GM12878 (cell line): ENCODE results near the gene RO60.

Experiments used
- ATF2 ChIP-seq: IDR thresholded peaks from 2 replicates; pipeline ENCODE4 v1.6.1; 2012; ENCODE audit warnings: low read length, inconsistent platforms
- CTCF ChIP-seq, 3 experiments: IDR thresholded peaks in 2 of 3; conservative IDR thresholded peaks in 1 of 3; 2 replicates each; pipeline ENCODE4 v1.5.1; 2011; ENCODE audit warnings: low read depth in 3 of 3, low read length in 3 of 3, mild to moderate bottlenecking in 3 of 3, control low read depth in 2 of 3, moderate library complexity in 2 of 3, inconsistent platforms in 1 of 3, mixed read lengths in 1 of 3; ENCODE audit not compliant: control insufficient read depth in 2 of 3, insufficient read depth in 1 of 3; ENCODE audit errors: extremely low read depth in 1 of 3
- ETV6 ChIP-seq, 2 experiments: fragments of 450-650 bp in 1 of 2; IDR thresholded peaks in 1 of 2; conservative IDR thresholded peaks in 1 of 2; 2 replicates each; pipeline ENCODE4 v1.6.1; 2014; ENCODE audit warnings: antibody characterized with exemption in 1 of 2, borderline replicate concordance in 1 of 2, low read depth in 1 of 2, mild to moderate bottlenecking in 1 of 2, moderate library complexity in 1 of 2
- NFIC ChIP-seq: IDR thresholded peaks from 2 replicates; pipeline ENCODE4 v1.6.1; 2012; ENCODE audit warnings: low read depth, mild to moderate bottlenecking, inconsistent platforms, low read length, moderate library complexity
- PML ChIP-seq: IDR thresholded peaks from 2 replicates; pipeline ENCODE4 v1.6.1; 2012; ENCODE audit warnings: low read length, inconsistent platforms
- POLR2A ChIP-seq: IDR thresholded peaks from 2 replicates; pipeline ENCODE4 v1.6.1; 2011; ENCODE audit warnings: low read depth, mild to moderate bottlenecking, low read length
- POLR2AphosphoS5 ChIP-seq: IDR thresholded peaks from 2 replicates; pipeline ENCODE4 v1.6.1; 2011; ENCODE audit warnings: mild to moderate bottlenecking, low read length, inconsistent platforms
- REST ChIP-seq: IDR thresholded peaks from 2 replicates; pipeline ENCODE4 v1.6.1; 2012; ENCODE audit warnings: mild to moderate bottlenecking, low read depth, low read length
- SMARCA5 ChIP-seq: fragments of 450-650 bp; IDR thresholded peaks from 2 replicates; pipeline ENCODE4 v1.6.1; 2017; ENCODE audit warnings: mild to moderate bottlenecking
- TAF1 ChIP-seq: IDR thresholded peaks from 2 replicates; pipeline ENCODE4 v1.6.1; 2011; ENCODE audit warnings: mild to moderate bottlenecking, low read depth, low read length, borderline replicate concordance
- TCF12 ChIP-seq: IDR thresholded peaks from 2 replicates; pipeline ENCODE4 v1.6.1; 2011; ENCODE audit warnings: low read depth, mild to moderate bottlenecking, low read length
- TF ChIP-seq, protein P1 (sequence below): fragments of 150-350 bp; IDR thresholded peaks from 2 replicates; pipeline ENCODE4 v1.6.1; 2016; ENCODE audit warnings: low read depth, low read length
- TF ChIP-seq, protein P2 (sequence below): IDR thresholded peaks from 2 replicates; pipeline ENCODE4 v1.6.1; 2012; ENCODE audit warnings: low read depth, low read length, improper control_type of control experiment
- TF ChIP-seq, protein P3 (sequence below): IDR thresholded peaks from 2 replicates; pipeline ENCODE4 v1.6.1; 2012; ENCODE audit warnings: improper control_type of control experiment, low read depth, low read length; ENCODE audit not compliant: insufficient replicate concordance

GRCh38 chr1:193077991-193078390 is 18.6 kb downstream of the RO60 start:
- TF ChIP-seq ETV6 (conservative IDR thresholded peaks at IDR 0.05 in 1 of 2, IDR thresholded peaks at IDR 0.05 in 1 of 2; ENCODE audit: borderline replicate concordance in 1 of 2, low read depth in 1 of 2), result no peak
- no peak for TF ChIP-seq CTCF (IDR thresholded peaks at IDR 0.05 in 2 of 3, conservative IDR thresholded peaks at IDR 0.05 in 1 of 3; ENCODE audit: control insufficient read depth in 2 of 3, extremely low read depth in 1 of 3, insufficient read depth in 1 of 3, low read depth in 3 of 3, low read length in 3 of 3)
- no peak for TF ChIP-seq TAF1
- TF ChIP-seq REST, result no peak
- no peak for TF ChIP-seq TCF12
- TF ChIP-seq POLR2A, result no peak
- no peak for TF ChIP-seq ATF2
- TF ChIP-seq POLR2AphosphoS5, result no peak
- TF ChIP-seq, protein P1, sequence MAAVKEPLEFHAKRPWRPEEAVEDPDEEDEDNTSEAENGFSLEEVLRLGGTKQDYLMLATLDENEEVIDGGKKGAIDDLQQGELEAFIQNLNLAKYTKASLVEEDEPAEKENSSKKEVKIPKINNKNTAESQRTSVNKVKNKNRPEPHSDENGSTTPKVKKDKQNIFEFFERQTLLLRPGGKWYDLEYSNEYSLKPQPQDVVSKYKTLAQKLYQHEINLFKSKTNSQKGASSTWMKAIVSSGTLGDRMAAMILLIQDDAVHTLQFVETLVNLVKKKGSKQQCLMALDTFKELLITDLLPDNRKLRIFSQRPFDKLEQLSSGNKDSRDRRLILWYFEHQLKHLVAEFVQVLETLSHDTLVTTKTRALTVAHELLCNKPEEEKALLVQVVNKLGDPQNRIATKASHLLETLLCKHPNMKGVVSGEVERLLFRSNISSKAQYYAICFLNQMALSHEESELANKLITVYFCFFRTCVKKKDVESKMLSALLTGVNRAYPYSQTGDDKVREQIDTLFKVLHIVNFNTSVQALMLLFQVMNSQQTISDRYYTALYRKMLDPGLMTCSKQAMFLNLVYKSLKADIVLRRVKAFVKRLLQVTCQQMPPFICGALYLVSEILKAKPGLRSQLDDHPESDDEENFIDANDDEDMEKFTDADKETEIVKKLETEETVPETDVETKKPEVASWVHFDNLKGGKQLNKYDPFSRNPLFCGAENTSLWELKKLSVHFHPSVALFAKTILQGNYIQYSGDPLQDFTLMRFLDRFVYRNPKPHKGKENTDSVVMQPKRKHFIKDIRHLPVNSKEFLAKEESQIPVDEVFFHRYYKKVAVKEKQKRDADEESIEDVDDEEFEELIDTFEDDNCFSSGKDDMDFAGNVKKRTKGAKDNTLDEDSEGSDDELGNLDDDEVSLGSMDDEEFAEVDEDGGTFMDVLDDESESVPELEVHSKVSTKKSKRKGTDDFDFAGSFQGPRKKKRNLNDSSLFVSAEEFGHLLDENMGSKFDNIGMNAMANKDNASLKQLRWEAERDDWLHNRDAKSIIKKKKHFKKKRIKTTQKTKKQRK, result no peak
- no peak for TF ChIP-seq PML
- TF ChIP-seq, protein P2, sequence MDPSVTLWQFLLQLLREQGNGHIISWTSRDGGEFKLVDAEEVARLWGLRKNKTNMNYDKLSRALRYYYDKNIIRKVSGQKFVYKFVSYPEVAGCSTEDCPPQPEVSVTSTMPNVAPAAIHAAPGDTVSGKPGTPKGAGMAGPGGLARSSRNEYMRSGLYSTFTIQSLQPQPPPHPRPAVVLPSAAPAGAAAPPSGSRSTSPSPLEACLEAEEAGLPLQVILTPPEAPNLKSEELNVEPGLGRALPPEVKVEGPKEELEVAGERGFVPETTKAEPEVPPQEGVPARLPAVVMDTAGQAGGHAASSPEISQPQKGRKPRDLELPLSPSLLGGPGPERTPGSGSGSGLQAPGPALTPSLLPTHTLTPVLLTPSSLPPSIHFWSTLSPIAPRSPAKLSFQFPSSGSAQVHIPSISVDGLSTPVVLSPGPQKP, result no peak
- no peak for TF ChIP-seq SMARCA5
- TF ChIP-seq NFIC, result no peak
- TF ChIP-seq, protein P3, sequence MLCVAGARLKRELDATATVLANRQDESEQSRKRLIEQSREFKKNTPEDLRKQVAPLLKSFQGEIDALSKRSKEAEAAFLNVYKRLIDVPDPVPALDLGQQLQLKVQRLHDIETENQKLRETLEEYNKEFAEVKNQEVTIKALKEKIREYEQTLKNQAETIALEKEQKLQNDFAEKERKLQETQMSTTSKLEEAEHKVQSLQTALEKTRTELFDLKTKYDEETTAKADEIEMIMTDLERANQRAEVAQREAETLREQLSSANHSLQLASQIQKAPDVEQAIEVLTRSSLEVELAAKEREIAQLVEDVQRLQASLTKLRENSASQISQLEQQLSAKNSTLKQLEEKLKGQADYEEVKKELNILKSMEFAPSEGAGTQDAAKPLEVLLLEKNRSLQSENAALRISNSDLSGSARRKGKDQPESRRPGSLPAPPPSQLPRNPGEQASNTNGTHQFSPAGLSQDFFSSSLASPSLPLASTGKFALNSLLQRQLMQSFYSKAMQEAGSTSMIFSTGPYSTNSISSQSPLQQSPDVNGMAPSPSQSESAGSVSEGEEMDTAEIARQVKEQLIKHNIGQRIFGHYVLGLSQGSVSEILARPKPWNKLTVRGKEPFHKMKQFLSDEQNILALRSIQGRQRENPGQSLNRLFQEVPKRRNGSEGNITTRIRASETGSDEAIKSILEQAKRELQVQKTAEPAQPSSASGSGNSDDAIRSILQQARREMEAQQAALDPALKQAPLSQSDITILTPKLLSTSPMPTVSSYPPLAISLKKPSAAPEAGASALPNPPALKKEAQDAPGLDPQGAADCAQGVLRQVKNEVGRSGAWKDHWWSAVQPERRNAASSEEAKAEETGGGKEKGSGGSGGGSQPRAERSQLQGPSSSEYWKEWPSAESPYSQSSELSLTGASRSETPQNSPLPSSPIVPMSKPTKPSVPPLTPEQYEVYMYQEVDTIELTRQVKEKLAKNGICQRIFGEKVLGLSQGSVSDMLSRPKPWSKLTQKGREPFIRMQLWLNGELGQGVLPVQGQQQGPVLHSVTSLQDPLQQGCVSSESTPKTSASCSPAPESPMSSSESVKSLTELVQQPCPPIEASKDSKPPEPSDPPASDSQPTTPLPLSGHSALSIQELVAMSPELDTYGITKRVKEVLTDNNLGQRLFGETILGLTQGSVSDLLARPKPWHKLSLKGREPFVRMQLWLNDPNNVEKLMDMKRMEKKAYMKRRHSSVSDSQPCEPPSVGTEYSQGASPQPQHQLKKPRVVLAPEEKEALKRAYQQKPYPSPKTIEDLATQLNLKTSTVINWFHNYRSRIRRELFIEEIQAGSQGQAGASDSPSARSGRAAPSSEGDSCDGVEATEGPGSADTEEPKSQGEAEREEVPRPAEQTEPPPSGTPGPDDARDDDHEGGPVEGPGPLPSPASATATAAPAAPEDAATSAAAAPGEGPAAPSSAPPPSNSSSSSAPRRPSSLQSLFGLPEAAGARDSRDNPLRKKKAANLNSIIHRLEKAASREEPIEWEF, result no peak
